HL-60 (cell line): Measurements from ENCODE around the gene OR5AU1.

ENCODE experiments used
- DNase-seq, 2 experiments: peaks; one replicate each; pipeline ENCODE4 v3.0.0-alpha.2; 2010 to 2020; ENCODE audit warnings: low read depth in 1 of 2, low spot score in 1 of 2
- H3K27ac ChIP-seq: fragments of 250-450 bp; sonication (Bioruptor Pico); replicated peaks from 2 replicates; pipeline ENCODE4 v1.5.1; 2020; ENCODE audit warnings: mild to moderate bottlenecking, moderate library complexity
- H3K27me3 ChIP-seq: fragments of 250-450 bp; sonication (Bioruptor Pico); 2 replicates; pipeline ENCODE4 v1.5.1; 2021; ENCODE audit warnings: mild to moderate bottlenecking, moderate library complexity; ENCODE audit not compliant: insufficient read depth, poor library complexity, severe bottlenecking
- H3K4me3 ChIP-seq: replicated peaks from 2 replicates; pipeline ENCODE4 v1.5.1; 2011; ENCODE audit warnings: mild to moderate bottlenecking, control low read depth, low read length; ENCODE audit not compliant: insufficient read depth
- GABPA ChIP-seq: IDR thresholded peaks from 2 replicates; pipeline ENCODE4 v1.6.1; 2012; ENCODE audit warnings: low read depth
- POLR2AphosphoS5 ChIP-seq: IDR thresholded peaks from 2 replicates; pipeline ENCODE4 v1.6.1; 2012; ENCODE audit warnings: low read depth
- SPI1 ChIP-seq: IDR thresholded peaks from 2 replicates; pipeline ENCODE4 v1.6.1; 2012; ENCODE audit warnings: low read depth, mild to moderate bottlenecking, borderline replicate concordance
- TF ChIP-seq, protein P1 (sequence below): IDR thresholded peaks from 2 replicates; pipeline ENCODE4 v1.6.1; 2012; ENCODE audit warnings: low read depth; ENCODE audit not compliant: insufficient replicate concordance
- TF ChIP-seq, protein P2 (sequence below): IDR thresholded peaks from one replicate; pipeline ENCODE4 v1.5.1; 2011; ENCODE audit warnings: low read length, control low read depth, inconsistent platforms; ENCODE audit not compliant: insufficient read depth

OR5AU1 gene

DNA sequence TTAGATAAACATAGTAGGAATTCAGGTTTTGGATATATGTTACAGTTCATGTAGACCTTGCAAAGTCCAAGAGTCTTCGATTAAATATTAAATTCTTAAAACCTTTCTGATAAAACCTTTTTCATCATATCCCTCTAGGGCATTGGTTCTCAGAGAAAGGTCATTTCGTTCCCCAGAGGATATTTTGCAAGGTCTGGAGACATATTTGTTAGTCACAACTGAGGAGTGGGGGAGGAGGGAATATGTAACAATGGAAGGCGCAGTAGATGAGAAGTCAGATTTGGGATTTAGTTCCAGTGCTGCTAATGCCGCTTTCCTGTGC, 49.7 kb downstream of the OR5AU1 start:
- peak overlapping the region; percentile 40 for H3K27ac ChIP-seq
- TF ChIP-seq GABPA (no peak), POLR2AphosphoS5 (no peak), SPI1 (no peak)
- TF ChIP-seq, protein P1, sequence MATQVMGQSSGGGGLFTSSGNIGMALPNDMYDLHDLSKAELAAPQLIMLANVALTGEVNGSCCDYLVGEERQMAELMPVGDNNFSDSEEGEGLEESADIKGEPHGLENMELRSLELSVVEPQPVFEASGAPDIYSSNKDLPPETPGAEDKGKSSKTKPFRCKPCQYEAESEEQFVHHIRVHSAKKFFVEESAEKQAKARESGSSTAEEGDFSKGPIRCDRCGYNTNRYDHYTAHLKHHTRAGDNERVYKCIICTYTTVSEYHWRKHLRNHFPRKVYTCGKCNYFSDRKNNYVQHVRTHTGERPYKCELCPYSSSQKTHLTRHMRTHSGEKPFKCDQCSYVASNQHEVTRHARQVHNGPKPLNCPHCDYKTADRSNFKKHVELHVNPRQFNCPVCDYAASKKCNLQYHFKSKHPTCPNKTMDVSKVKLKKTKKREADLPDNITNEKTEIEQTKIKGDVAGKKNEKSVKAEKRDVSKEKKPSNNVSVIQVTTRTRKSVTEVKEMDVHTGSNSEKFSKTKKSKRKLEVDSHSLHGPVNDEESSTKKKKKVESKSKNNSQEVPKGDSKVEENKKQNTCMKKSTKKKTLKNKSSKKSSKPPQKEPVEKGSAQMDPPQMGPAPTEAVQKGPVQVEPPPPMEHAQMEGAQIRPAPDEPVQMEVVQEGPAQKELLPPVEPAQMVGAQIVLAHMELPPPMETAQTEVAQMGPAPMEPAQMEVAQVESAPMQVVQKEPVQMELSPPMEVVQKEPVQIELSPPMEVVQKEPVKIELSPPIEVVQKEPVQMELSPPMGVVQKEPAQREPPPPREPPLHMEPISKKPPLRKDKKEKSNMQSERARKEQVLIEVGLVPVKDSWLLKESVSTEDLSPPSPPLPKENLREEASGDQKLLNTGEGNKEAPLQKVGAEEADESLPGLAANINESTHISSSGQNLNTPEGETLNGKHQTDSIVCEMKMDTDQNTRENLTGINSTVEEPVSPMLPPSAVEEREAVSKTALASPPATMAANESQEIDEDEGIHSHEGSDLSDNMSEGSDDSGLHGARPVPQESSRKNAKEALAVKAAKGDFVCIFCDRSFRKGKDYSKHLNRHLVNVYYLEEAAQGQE = no peak
- TF ChIP-seq, protein P2, sequence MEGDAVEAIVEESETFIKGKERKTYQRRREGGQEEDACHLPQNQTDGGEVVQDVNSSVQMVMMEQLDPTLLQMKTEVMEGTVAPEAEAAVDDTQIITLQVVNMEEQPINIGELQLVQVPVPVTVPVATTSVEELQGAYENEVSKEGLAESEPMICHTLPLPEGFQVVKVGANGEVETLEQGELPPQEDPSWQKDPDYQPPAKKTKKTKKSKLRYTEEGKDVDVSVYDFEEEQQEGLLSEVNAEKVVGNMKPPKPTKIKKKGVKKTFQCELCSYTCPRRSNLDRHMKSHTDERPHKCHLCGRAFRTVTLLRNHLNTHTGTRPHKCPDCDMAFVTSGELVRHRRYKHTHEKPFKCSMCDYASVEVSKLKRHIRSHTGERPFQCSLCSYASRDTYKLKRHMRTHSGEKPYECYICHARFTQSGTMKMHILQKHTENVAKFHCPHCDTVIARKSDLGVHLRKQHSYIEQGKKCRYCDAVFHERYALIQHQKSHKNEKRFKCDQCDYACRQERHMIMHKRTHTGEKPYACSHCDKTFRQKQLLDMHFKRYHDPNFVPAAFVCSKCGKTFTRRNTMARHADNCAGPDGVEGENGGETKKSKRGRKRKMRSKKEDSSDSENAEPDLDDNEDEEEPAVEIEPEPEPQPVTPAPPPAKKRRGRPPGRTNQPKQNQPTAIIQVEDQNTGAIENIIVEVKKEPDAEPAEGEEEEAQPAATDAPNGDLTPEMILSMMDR = no peak
- peak in 1 of 2 experiments; percentile 55 for DNase-seq
- H3K27me3 ChIP-seq = no peaks in the 10 kb centered on the region
- H3K4me3 ChIP-seq = peak overlapping the region; percentile 17; the same call in 1 of the 2 replicates

DNA sequence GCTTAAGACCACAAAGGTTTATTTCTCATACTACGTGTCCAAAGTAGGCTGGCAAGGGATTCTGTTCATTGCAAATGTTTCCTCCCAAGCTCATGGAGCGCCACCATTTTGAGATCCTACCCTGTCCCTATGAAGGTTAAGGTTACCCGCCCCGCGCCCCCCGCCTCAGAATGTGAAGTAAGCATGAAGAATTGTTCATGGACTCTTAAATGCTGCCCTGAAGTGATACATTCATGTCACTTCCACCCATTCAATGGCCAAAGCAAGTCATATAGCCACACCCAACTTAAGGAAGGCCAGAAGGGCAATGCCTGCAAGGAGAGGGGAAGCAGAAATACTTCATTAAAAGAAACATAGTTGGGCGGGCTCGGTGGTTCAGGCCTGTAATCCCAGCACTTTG, 50.8 kb downstream of the OR5AU1 start:
- H3K27me3 ChIP-seq = no peaks in the 10 kb centered on the region
- TF ChIP-seq, protein P2 = no peak
- TF ChIP-seq POLR2AphosphoS5 (no peak), GABPA (no peak), SPI1 (no peak)
- TF ChIP-seq, protein P1 = no peak
- no peak overlapping the region for H3K4me3 ChIP-seq
- no peak for DNase-seq
- H3K27ac ChIP-seq = peak overlapping the region; percentile 100; the same call in 1 of the 2 replicates
